GM12873 (cell line): ENCODE measurements around the gene TEX44.

Source experiments
- CTCF ChIP-seq: IDR thresholded peaks from 2 replicates; pipeline ENCODE4 v1.5.1; 2012; ENCODE audit warnings: low read depth, mild to moderate bottlenecking, moderate library complexity, low read length, control low read depth; ENCODE audit not compliant: insufficient read depth; ENCODE audit errors: missing control alignments

TEX44 gene

GRCh38 chr2:231592636-231593145, at the start of gene TEX44:
Gene TEX44, plus strand, starts transcription at chr2:231592864. Its CDS starts 88 bp downstream, at chr2:231592952.
- TF ChIP-seq CTCF, result no peak

- TF ChIP-seq CTCF, result no peak
Measured at GRCh38 chr2:231545105-231545902, 47.4 kb upstream of the TEX44 start.

- no peak for TF ChIP-seq CTCF
Measured at GRCh38 chr2:231546014-231546715, 46.5 kb upstream of the TEX44 start.

- TF ChIP-seq CTCF, result no peak
Measured at GRCh38 chr2:231547315-231548110, 45.2 kb upstream of the TEX44 start.

- TF ChIP-seq CTCF, result no peak
Measured at GRCh38 chr2:231548752-231549151, 43.9 kb upstream of the TEX44 start.

- no peak for TF ChIP-seq CTCF
Measured at GRCh38 chr2:231549446-231550239, 43.0 kb upstream of the TEX44 start.

- TF ChIP-seq CTCF, result no peak
Measured at GRCh38 chr2:231552752-231553151, 39.9 kb upstream of the TEX44 start.
